OCI-LY1 (cell line): ENCODE measurements around the gene ANO8.

Source experiments
- H2AFZ ChIP-seq: fragments of 200-600 bp; sonication (generic), shearing (Covaris generic); 2 replicates; pipeline ENCODE4 v1.6.0; 2014; ENCODE audit warnings: antibody characterized with exemption, mild to moderate bottlenecking, low read length
- H3F3A ChIP-seq: fragments of 200-600 bp; sonication (generic), shearing (Covaris generic); 2 replicates; pipeline ENCODE4 v1.6.0; 2014; ENCODE audit warnings: mild to moderate bottlenecking, antibody characterized with exemption, low read length, moderate library complexity; ENCODE audit not compliant: insufficient read depth
- H3K27ac ChIP-seq: fragments of 200-600 bp; sonication (generic); 2 replicates; pipeline ENCODE4 v1.5.1; 2014; ENCODE audit warnings: low read length, mixed run types, mild to moderate bottlenecking, low read depth; ENCODE audit not compliant: poor library complexity, severe bottlenecking
- H3K27me3 ChIP-seq: fragments of 200-600 bp; sonication (generic); 2 replicates; pipeline ENCODE4 v1.6.0; 2014; ENCODE audit warnings: antibody characterized with exemption, mild to moderate bottlenecking, low read length, moderate library complexity; ENCODE audit not compliant: insufficient read depth
- H3K36me3 ChIP-seq: fragments of 200-600 bp; sonication (generic); 2 replicates; pipeline ENCODE4 v1.6.1; 2014; ENCODE audit warnings: mild to moderate bottlenecking, antibody characterized with exemption, low read length, moderate library complexity, mixed read lengths; ENCODE audit not compliant: insufficient read depth
- H3K4me1 ChIP-seq: fragments of 200-600 bp; sonication (generic); 2 replicates; pipeline ENCODE4 v1.5.1; 2014; ENCODE audit warnings: mild to moderate bottlenecking, low read length, moderate library complexity; ENCODE audit not compliant: insufficient read depth, severe bottlenecking
- H3K4me2 ChIP-seq: fragments of 200-600 bp; sonication (generic), shearing (Covaris generic); 2 replicates; pipeline ENCODE4 v1.6.1; 2014; ENCODE audit warnings: low read length
- H3K4me3 ChIP-seq: fragments of 200-600 bp; sonication (generic); 2 replicates; pipeline ENCODE4 v1.5.1; 2014; ENCODE audit warnings: low read length, low read depth, mild to moderate bottlenecking, mixed read lengths; ENCODE audit not compliant: poor library complexity, severe bottlenecking
- H3K79me2 ChIP-seq: fragments of 200-600 bp; shearing (Covaris generic); 2 replicates; pipeline ENCODE4 v1.6.1; 2016; ENCODE audit warnings: mixed run types, low read length, mixed read lengths; ENCODE audit not compliant: insufficient read depth
- H3K9ac ChIP-seq: fragments of 200-600 bp; sonication (generic), shearing (Covaris generic); 2 replicates; pipeline ENCODE4 v1.6.1; 2014; ENCODE audit warnings: mild to moderate bottlenecking, low read length, mixed read lengths
- H3K9me2 ChIP-seq: fragments of 200-600 bp; sonication (generic), shearing (Covaris generic); 2 replicates; pipeline ENCODE4 v1.6.1; 2014; ENCODE audit warnings: low read depth, mild to moderate bottlenecking, low read length, mixed read lengths
- H3K9me3 ChIP-seq: fragments of 200-600 bp; shearing (Covaris generic); 2 replicates; pipeline ENCODE4 v1.6.1; 2014; ENCODE audit warnings: low read length, mixed read lengths
- H4K20me1 ChIP-seq: fragments of 200-600 bp; sonication (generic), shearing (Covaris generic); 2 replicates; pipeline ENCODE4 v1.6.0; 2016; ENCODE audit warnings: mild to moderate bottlenecking, low read length; ENCODE audit not compliant: insufficient read depth
- EZH2 ChIP-seq: fragments of 200-600 bp; sonication (generic), shearing (Covaris generic); IDR thresholded peaks from 2 replicates; pipeline ENCODE4 v1.8.0; 2017; ENCODE audit warnings: borderline replicate concordance, mixed run types, mild to moderate bottlenecking, antibody characterized with exemption, low read length, moderate library complexity, mixed read lengths
- TF ChIP-seq, protein P1 (sequence below): fragments of 200-600 bp; sonication (generic), shearing (Covaris generic); IDR thresholded peaks from 2 replicates; pipeline ENCODE4 v1.5.1; 2017; ENCODE audit warnings: mild to moderate bottlenecking, antibody characterized with exemption, low read length, moderate library complexity, mixed read lengths

The ANO8 gene

DNA sequence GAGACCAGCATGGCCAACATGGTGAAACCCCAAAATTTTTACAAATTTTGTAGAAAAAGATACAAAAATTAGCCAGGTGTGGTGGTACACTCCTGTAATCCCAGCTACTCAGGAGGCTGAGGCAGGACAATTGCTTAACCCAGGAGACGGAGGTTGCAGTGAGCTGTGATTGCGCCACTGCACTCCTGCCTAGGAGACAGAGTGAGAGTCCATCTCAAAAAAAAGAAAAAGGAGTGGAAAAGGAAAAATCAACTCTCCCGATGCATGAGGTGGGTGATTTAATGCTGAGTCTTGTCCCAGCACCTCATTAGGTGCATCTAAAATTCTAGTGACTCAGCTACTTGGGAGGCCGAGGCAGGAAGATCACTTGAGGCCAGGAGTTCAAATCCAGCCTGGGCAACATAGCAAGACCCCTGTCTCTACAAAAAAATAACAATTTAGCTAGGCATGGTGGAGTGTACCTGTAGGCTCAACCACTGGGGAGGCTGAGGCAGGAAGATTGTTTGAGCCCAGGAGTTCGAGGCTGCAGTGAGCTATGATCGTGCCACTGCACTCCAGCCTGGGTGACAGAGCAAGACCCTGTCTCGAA, 22.5 kb upstream of the ANO8 start:
- H2AFZ ChIP-seq, result no peak overlapping the region

DNA sequence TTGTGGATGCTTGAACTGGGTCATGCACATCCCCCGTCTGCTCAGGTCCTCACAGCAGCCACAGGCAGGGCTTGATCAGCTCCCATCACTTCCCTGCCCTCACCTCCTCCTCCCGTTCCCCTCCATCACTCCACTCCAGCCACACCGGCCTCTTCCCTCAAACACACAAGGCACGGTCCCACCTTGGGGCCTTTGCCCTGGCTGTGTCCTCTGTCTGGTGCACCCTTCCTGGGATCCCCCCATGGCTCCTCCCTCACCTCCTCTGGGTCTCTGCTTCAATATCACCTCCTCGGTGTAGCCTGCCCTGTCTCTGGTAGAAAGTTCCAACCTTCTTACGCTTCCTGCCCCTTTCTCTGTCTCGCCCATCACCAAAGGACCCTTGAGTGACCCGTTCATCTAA, 18.7 kb upstream of the ANO8 start:
- no peak overlapping the region for H3K9ac ChIP-seq
- no peaks in the 10 kb centered on the region for H3K9me2 ChIP-seq
- no peaks in the 10 kb centered on the region for H3F3A ChIP-seq
- H3K9me3 ChIP-seq, result no peaks in the 10 kb centered on the region
- no peaks in the 10 kb centered on the region for H3K79me2 ChIP-seq
- no peak overlapping the region for H3K4me3 ChIP-seq
- H3K36me3 ChIP-seq, result no peaks in the 10 kb centered on the region
- H3K27ac ChIP-seq, result no peak overlapping the region
- no peak for TF ChIP-seq EZH2
- TF ChIP-seq, protein P1, sequence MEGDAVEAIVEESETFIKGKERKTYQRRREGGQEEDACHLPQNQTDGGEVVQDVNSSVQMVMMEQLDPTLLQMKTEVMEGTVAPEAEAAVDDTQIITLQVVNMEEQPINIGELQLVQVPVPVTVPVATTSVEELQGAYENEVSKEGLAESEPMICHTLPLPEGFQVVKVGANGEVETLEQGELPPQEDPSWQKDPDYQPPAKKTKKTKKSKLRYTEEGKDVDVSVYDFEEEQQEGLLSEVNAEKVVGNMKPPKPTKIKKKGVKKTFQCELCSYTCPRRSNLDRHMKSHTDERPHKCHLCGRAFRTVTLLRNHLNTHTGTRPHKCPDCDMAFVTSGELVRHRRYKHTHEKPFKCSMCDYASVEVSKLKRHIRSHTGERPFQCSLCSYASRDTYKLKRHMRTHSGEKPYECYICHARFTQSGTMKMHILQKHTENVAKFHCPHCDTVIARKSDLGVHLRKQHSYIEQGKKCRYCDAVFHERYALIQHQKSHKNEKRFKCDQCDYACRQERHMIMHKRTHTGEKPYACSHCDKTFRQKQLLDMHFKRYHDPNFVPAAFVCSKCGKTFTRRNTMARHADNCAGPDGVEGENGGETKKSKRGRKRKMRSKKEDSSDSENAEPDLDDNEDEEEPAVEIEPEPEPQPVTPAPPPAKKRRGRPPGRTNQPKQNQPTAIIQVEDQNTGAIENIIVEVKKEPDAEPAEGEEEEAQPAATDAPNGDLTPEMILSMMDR, result no peak
- H3K27me3 ChIP-seq, result peaks cover 7% of the 10 kb centered on the region; the same call in 1 of the 2 replicates
- no peak overlapping the region for H3K4me2 ChIP-seq
- no peak overlapping the region for H2AFZ ChIP-seq
- no peaks in the 10 kb centered on the region for H4K20me1 ChIP-seq
- H3K4me1 ChIP-seq, result no peaks in the 10 kb centered on the region

More for the DNA sequence above, 22.5 kb upstream of the ANO8 start:
- H3K79me2 ChIP-seq, result no peaks in the 10 kb centered on the region
- no peaks in the 10 kb centered on the region for H3F3A ChIP-seq
- H3K9ac ChIP-seq, result no peak overlapping the region
- no peak overlapping the region for H3K4me3 ChIP-seq
- no peak overlapping the region for H3K4me2 ChIP-seq
- H4K20me1 ChIP-seq, result no peaks in the 10 kb centered on the region
- H3K27ac ChIP-seq, result no peak overlapping the region
- no peaks in the 10 kb centered on the region for H3K27me3 ChIP-seq
- no peaks in the 10 kb centered on the region for H3K9me3 ChIP-seq
- TF ChIP-seq, protein P1, result no peak
- TF ChIP-seq EZH2, result no peak
- H3K36me3 ChIP-seq, result no peaks in the 10 kb centered on the region
- no peaks in the 10 kb centered on the region for H3K4me1 ChIP-seq
- H3K9me2 ChIP-seq, result no peaks in the 10 kb centered on the region

DNA sequence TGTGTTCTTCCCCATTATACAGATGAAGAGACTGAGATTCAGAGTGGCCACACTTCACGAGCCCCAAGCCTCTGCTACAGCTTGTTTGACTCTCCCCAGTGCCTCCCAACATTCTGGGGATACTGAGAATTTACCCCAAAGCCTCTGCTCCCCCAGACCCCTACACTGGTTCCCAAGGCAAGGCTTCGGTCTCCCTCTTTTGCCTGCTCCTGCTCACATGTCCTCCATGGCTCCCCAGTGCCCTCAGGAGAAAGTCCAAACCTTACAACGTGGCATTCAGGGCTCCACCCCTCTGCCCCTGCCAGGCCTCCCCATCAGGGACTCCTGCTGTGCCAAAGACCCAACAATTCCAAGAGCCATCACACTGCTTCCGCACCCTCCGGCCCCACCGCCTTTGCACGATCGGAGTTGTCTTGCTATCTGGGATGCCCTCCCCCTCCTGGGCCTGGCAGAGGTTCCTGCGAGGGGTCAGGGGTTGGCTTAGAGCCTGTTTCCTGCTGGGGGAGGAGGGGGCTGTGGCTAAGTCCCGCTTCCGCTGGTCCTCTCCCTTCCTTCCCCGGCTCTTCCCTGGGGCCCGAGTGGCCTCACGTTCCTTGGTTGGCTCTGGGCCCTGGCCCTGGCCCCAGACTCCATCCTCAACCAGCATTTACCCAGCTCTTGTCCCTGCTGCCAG, 18.1 kb upstream of the ANO8 start:
- Histone ChIP-seq H3K27ac (no peak overlapping the region), H3K4me3 (no peak overlapping the region)

More for the DNA sequence above, 18.1 kb upstream of the ANO8 start:
- TF ChIP-seq, protein P1, result no peak
- TF ChIP-seq EZH2, result no peak
- Histone ChIP-seq H3K36me3 (no peaks in the 10 kb centered on the region), H3K9me3 (no peaks in the 10 kb centered on the region), H3K27me3 (peaks cover 7% of the 10 kb centered on the region; the same call in 1 of the 2 replicates), H4K20me1 (no peaks in the 10 kb centered on the region), H3K9me2 (no peaks in the 10 kb centered on the region), H3K4me1 (no peaks in the 10 kb centered on the region), H2AFZ (no peak overlapping the region), H3K4me2 (no peak overlapping the region), H3K9ac (no peak overlapping the region), H3K79me2 (no peaks in the 10 kb centered on the region), H3F3A (no peaks in the 10 kb centered on the region)
